Stomach smooth muscle (tissue), 2 donors: ENCODE results near the gene TUT4.
"Not testable (repeated sequence)": the region's sequence is repeated elsewhere in the genome, so short reads cannot be mapped to it uniquely, and the experiment has no call there.

Experiments
- H3K27ac ChIP-seq: one replicate; pipeline ENCODE4 v1.7.0; 2013; ENCODE audit warnings: mild to moderate bottlenecking, low read length, inconsistent platforms
- H3K27me3 ChIP-seq, 2 donors: one replicate each; pipeline ENCODE4 v1.7.0; 2013; ENCODE audit warnings: low read length in 2 of 2; ENCODE audit not compliant: insufficient read depth in 2 of 2, control insufficient read depth in 1 of 2
- H3K36me3 ChIP-seq, 2 donors: one replicate each; pipeline ENCODE4 v1.7.0; 2013; ENCODE audit warnings: low read length in 2 of 2; ENCODE audit not compliant: control insufficient read depth in 2 of 2, insufficient read depth in 2 of 2
- H3K4me1 ChIP-seq: one replicate; pipeline ENCODE4 v1.7.0; 2013; ENCODE audit warnings: low read length; ENCODE audit not compliant: control insufficient read depth, insufficient read depth
- H3K4me3 ChIP-seq, 2 donors: one replicate each; pipeline ENCODE4 v1.7.0; 2013; ENCODE audit warnings: low read length in 2 of 2
- H3K9ac ChIP-seq, 2 donors: one replicate each; pipeline ENCODE4 v1.7.0; 2013; ENCODE audit warnings: low read length in 2 of 2, mild to moderate bottlenecking in 1 of 2
- H3K9me3 ChIP-seq, 2 donors: one replicate each; pipeline ENCODE4 v1.7.0; 2013; ENCODE audit warnings: low read length in 2 of 2; ENCODE audit not compliant: control insufficient read depth in 2 of 2
- donor health status: healthy.
- donor health status: Pancreatic carcinoma.

Gene TUT4

GRCh38 chr1:52590266-52590665, 37.4 kb upstream of the TUT4 start:
- no peaks in the 10 kb centered on the region for H3K9me3 ChIP-seq
- H3K4me3 ChIP-seq: no peak overlapping the region
- no peaks in the 10 kb centered on the region for H3K4me1 ChIP-seq
- no peak overlapping the region for H3K27ac ChIP-seq
- no peaks in the 10 kb centered on the region for H3K36me3 ChIP-seq
- H3K9ac ChIP-seq: no peak overlapping the region
- H3K27me3 ChIP-seq: no peaks in the 10 kb centered on the region

- Histone ChIP-seq H3K36me3 (no peaks in the 10 kb centered on the region), H3K9ac (no peak overlapping the region), H3K9me3 (no peaks in the 10 kb centered on the region), H3K27me3 (peaks cover 0 to 2% of the 10 kb centered on the region in 2 donors), H3K4me3 (no peak overlapping the region), H3K27ac (no peak overlapping the region), H3K4me1 (no peaks in the 10 kb centered on the region)
Measured at GRCh38 chr1:52588535-52588934, 35.6 kb upstream of the TUT4 start.

GRCh38 chr1:52588027-52588426, 35.1 kb upstream of the TUT4 start:
- H3K9ac ChIP-seq: no peak overlapping the region
- no peak overlapping the region for H3K4me3 ChIP-seq
- H3K4me1 ChIP-seq: no peaks in the 10 kb centered on the region
- H3K9me3 ChIP-seq: no peaks in the 10 kb centered on the region
- H3K36me3 ChIP-seq: no peaks in the 10 kb centered on the region
- no peak overlapping the region for H3K27ac ChIP-seq
- H3K27me3 ChIP-seq: peaks cover 0 to 2% of the 10 kb centered on the region in 2 donors

- H3K4me3 ChIP-seq: no peak overlapping the region
- H3K4me1 ChIP-seq: no peaks in the 10 kb centered on the region
- no peaks in the 10 kb centered on the region for H3K36me3 ChIP-seq
- H3K27me3 ChIP-seq: peaks cover 0 to 2% of the 10 kb centered on the region in 2 donors
- no peak overlapping the region for H3K9ac ChIP-seq
- no peaks in the 10 kb centered on the region for H3K9me3 ChIP-seq
- no peak overlapping the region for H3K27ac ChIP-seq
Measured at GRCh38 chr1:52585474-52585873, 32.6 kb upstream of the TUT4 start.

GRCh38 chr1:52582116-52582696, 29.3 kb upstream of the TUT4 start:
- Histone ChIP-seq H3K36me3 (no peaks in the 10 kb centered on the region), H3K9me3 (no peaks in the 10 kb centered on the region), H3K4me3 (no peak overlapping the region), H3K4me1 (no peaks in the 10 kb centered on the region), H3K27me3 (peaks cover 0 to 2% of the 10 kb centered on the region in 2 donors), H3K9ac (no peak overlapping the region), H3K27ac (no peak overlapping the region)

GRCh38 chr1:52580283-52580682, 27.4 kb upstream of the TUT4 start:
- Histone ChIP-seq H3K9ac (no peak overlapping the region), H3K27me3 (peaks cover 0 to 2% of the 10 kb centered on the region in 2 donors), H3K36me3 (no peaks in the 10 kb centered on the region), H3K4me1 (no peaks in the 10 kb centered on the region), H3K9me3 (no peaks in the 10 kb centered on the region), H3K4me3 (no peak overlapping the region), H3K27ac (no peak overlapping the region)

GRCh38 chr1:52579415-52579814, 26.5 kb upstream of the TUT4 start:
- Histone ChIP-seq H3K4me3 (no peak overlapping the region), H3K27me3 (peaks cover 0 to 2% of the 10 kb centered on the region in 2 donors), H3K9ac (no peak overlapping the region), H3K36me3 (no peaks in the 10 kb centered on the region), H3K27ac (no peak overlapping the region), H3K9me3 (no peaks in the 10 kb centered on the region), H3K4me1 (no peaks in the 10 kb centered on the region)

GRCh38 chr1:52578066-52578465, 25.2 kb upstream of the TUT4 start:
- not testable (repeated sequence) for H3K4me1 ChIP-seq, H3K27me3 ChIP-seq, H3K9me3 ChIP-seq, H3K36me3 ChIP-seq, H3K9ac ChIP-seq, H3K27ac ChIP-seq, H3K4me3 ChIP-seq

- no peaks in the 10 kb centered on the region for H3K4me1 ChIP-seq
- no peak overlapping the region for H3K9ac ChIP-seq
- no peak overlapping the region for H3K27ac ChIP-seq
- no peak overlapping the region for H3K4me3 ChIP-seq
- no peaks in the 10 kb centered on the region for H3K36me3 ChIP-seq
- H3K9me3 ChIP-seq: peaks cover 0 to 4% of the 10 kb centered on the region in 2 donors
- no peaks in the 10 kb centered on the region for H3K27me3 ChIP-seq
Measured at GRCh38 chr1:52576074-52576473, 23.2 kb upstream of the TUT4 start.

GRCh38 chr1:52574594-52574993, 21.7 kb upstream of the TUT4 start:
- Histone ChIP-seq H3K4me1 (no peaks in the 10 kb centered on the region), H3K36me3 (no peaks in the 10 kb centered on the region), H3K9me3 (peaks cover 0 to 4% of the 10 kb centered on the region in 2 donors), H3K9ac (no peak overlapping the region), H3K4me3 (no peak overlapping the region), H3K27me3 (no peaks in the 10 kb centered on the region), H3K27ac (no peak overlapping the region)

GRCh38 chr1:52572387-52572786, 19.5 kb upstream of the TUT4 start:
- no peak overlapping the region for H3K27ac ChIP-seq
- no peaks in the 10 kb centered on the region for H3K27me3 ChIP-seq
- H3K9ac ChIP-seq: no peak overlapping the region
- no peaks in the 10 kb centered on the region for H3K4me1 ChIP-seq
- no peak overlapping the region for H3K4me3 ChIP-seq
- no peaks in the 10 kb centered on the region for H3K36me3 ChIP-seq
- H3K9me3 ChIP-seq: peaks cover 0 to 4% of the 10 kb centered on the region in 2 donors
